Tibial nerve (tissue), 4 donors: ENCODE data around the gene PTCH1. TPM values are rescaled to one million over a fixed set of nuclear protein-coding genes. Genes with fewer than 3 reads are reported as not detected.

Source experiments
- DNase-seq, 2 donors: peaks; one replicate each; pipeline ENCODE4 v3.0.0-alpha.2; 2019; ENCODE audit warnings: low spot score in 2 of 2
- H3K27ac ChIP-seq, 4 donors: fragments of 200-600 bp; sonication (generic) in 3 of 4; one replicate each; pipeline ENCODE4 v1.5.1; 2017 to 2019; ENCODE audit warnings: mild to moderate bottlenecking in 1 of 4
- H3K27me3 ChIP-seq, 2 donors: fragments of 200-600 bp; sonication (generic) in 1 of 2; one replicate each; pipeline versions ENCODE4 v1.5.1 to v1.6.0; 2017 to 2019
- H3K36me3 ChIP-seq, 3 donors: fragments of 200-600 bp; sonication (generic); one replicate each; pipeline ENCODE4 v1.5.1; 2018 to 2019
- H3K4me1 ChIP-seq, 4 donors: fragments of 200-600 bp; sonication (generic) in 3 of 4; one replicate each; pipeline ENCODE4 v1.5.1; 2017 to 2019
- H3K4me3 ChIP-seq, 4 donors: fragments of 200-600 bp; sonication (generic) in 3 of 4; one replicate each; pipeline ENCODE4 v1.5.1; 2017 to 2019; ENCODE audit warnings: mild to moderate bottlenecking in 1 of 4, moderate library complexity in 1 of 4
- H3K9me3 ChIP-seq, 4 donors: fragments of 200-600 bp; sonication (generic) in 3 of 4; one replicate each; pipeline ENCODE4 v1.5.1; 2017 to 2019
- CTCF ChIP-seq, 5 experiments: fragments of 200-600 bp in 3 of 5; fragments of 450-650 bp in 2 of 5; sonication (generic) in 3 of 5; IDR thresholded peaks; one replicate each; pipeline ENCODE4 v1.5.1; 2016 to 2019; ENCODE audit warnings: antibody characterized with exemption in 5 of 5, mild to moderate bottlenecking in 3 of 5, moderate library complexity in 2 of 5
- EP300 ChIP-seq, 2 donors: sonication (generic); formaldehyde crosslinking; IDR thresholded peaks; one replicate each; pipeline ENCODE4 v1.6.1; 2017; ENCODE audit warnings: antibody characterized with exemption in 2 of 2, mild to moderate bottlenecking in 1 of 2
- POLR2A ChIP-seq, 2 donors: fragments of 450-650 bp; IDR thresholded peaks; one replicate each; pipeline ENCODE4 v1.6.1; 2017; ENCODE audit warnings: antibody characterized with exemption in 2 of 2, mild to moderate bottlenecking in 2 of 2, moderate library complexity in 2 of 2
- WGBS, 2 donors: methylation state at CpG; one replicate each; pipeline ENCODE4 v1.1.5; 2018; 5-methylcytosine and 5-hydroxymethylcytosine counted together
- total RNA-seq, 4 donors: library from RNA; depleted of rRNA; stranded (reverse); fragments of >200 nt; gene quantifications; one replicate each; pipeline ENCODE4 v1.1.0, GENCODE V29; 2016

PTCH1 gene
- total RNA-seq, 4 donors from 2014 or later, result 39.0 to 173 (median 86.6) TPM

- Histone ChIP-seq H3K9me3 (no peaks in the 10 kb centered on the region), H3K27ac (no peak overlapping the region), H3K4me3 (no peak overlapping the region), H3K27me3 (no peaks in the 10 kb centered on the region), H3K36me3 (peaks cover 0 to 98% (median 7%) of the 10 kb centered on the region in 3 donors), H3K4me1 (peaks cover 0 to 17% (median 0%) of the 10 kb centered on the region in 4 donors)
- 82 to 86% methylated on average over 4 of the region's 4 CpGs for WGBS, 2 donors
- DNase-seq, result no peak
- TF ChIP-seq CTCF (IDR thresholded peaks at IDR 0.05) (no peak), EP300 (IDR thresholded peaks at IDR 0.05) (no peak), POLR2A (IDR thresholded peaks at IDR 0.05) (no peak)
These were observed 64.6 kb downstream of the PTCH1 start for GRCh38 chr9:95452176-95452575.

- WGBS, 2 donors, result 69 to 76% methylated on average over 2 of the region's 2 CpGs
- peaks cover 0 to 98% (median 13%) of the 10 kb centered on the region in 3 donors for H3K36me3 ChIP-seq
- no peak for DNase-seq
These were observed 65.7 kb downstream of the PTCH1 start for GRCh38 chr9:95451065-95451426.

GRCh38 chr9:95450171-95451064 lies 66.4 kb downstream of the PTCH1 start:
- Histone ChIP-seq H3K27ac (no peak overlapping the region), H3K36me3 (peaks cover 0 to 98% (median 13%) of the 10 kb centered on the region in 3 donors), H3K4me1 (peaks cover 0 to 17% (median 0%) of the 10 kb centered on the region in 4 donors), H3K9me3 (no peaks in the 10 kb centered on the region), H3K4me3 (no peak overlapping the region), H3K27me3 (no peaks in the 10 kb centered on the region)
- TF ChIP-seq EP300 (IDR thresholded peaks at IDR 0.05), result no peak
- TF ChIP-seq CTCF (IDR thresholded peaks at IDR 0.05), result no peak
- TF ChIP-seq POLR2A (IDR thresholded peaks at IDR 0.05), result no peak
- 64 to 71% methylated on average over 11 of the region's 11 CpGs for WGBS, 2 donors
- no peak for DNase-seq

More at GRCh38 chr9:95451065-95451426, 65.7 kb downstream of the PTCH1 start:
- Histone ChIP-seq H3K4me1 (peaks cover 0 to 17% (median 0%) of the 10 kb centered on the region in 4 donors), H3K27me3 (no peaks in the 10 kb centered on the region), H3K27ac (no peak overlapping the region), H3K4me3 (no peak overlapping the region), H3K9me3 (no peaks in the 10 kb centered on the region)
- TF ChIP-seq POLR2A (IDR thresholded peaks at IDR 0.05) (no peak), CTCF (IDR thresholded peaks at IDR 0.05) (no peak), EP300 (IDR thresholded peaks at IDR 0.05) (no peak)

GRCh38 chr9:95449016-95449415 lies 67.8 kb downstream of the PTCH1 start:
- H3K4me3 ChIP-seq, result no peak overlapping the region
- H3K27ac ChIP-seq, result peak overlapping the region in 1 of 4 donors; percentile 32
- H3K36me3 ChIP-seq, result peaks cover 0 to 99% (median 13%) of the 10 kb centered on the region in 3 donors
- H3K4me1 ChIP-seq, result peaks cover 0 to 3% (median 0%) of the 10 kb centered on the region in 4 donors
- no peak for DNase-seq
- no peaks in the 10 kb centered on the region for H3K27me3 ChIP-seq
- no peaks in the 10 kb centered on the region for H3K9me3 ChIP-seq
- TF ChIP-seq CTCF (IDR thresholded peaks at IDR 0.05) (no peak), EP300 (IDR thresholded peaks at IDR 0.05) (no peak), POLR2A (IDR thresholded peaks at IDR 0.05) (no peak)
- WGBS, 2 donors, result 83 to 88% methylated on average over 22 of the region's 22 CpGs
